DND-41 (cell line): ENCODE measurements around the gene NRP1.

Source experiments
- EZH2 ChIP-seq: IDR thresholded peaks from 3 replicates; pipeline ENCODE4 v1.6.1; 2012; ENCODE audit warnings: borderline replicate concordance, low read depth, mild to moderate bottlenecking, moderate library complexity, low read length, inconsistent platforms; ENCODE audit not compliant: severe bottlenecking
- TF ChIP-seq, protein P1 (sequence below): IDR thresholded peaks from 2 replicates; pipeline ENCODE4 v1.5.1; 2012; ENCODE audit warnings: borderline replicate concordance, low read length, moderate library complexity, mild to moderate bottlenecking; ENCODE audit not compliant: poor library complexity, severe bottlenecking; ENCODE audit errors: extremely low read depth

DNA sequence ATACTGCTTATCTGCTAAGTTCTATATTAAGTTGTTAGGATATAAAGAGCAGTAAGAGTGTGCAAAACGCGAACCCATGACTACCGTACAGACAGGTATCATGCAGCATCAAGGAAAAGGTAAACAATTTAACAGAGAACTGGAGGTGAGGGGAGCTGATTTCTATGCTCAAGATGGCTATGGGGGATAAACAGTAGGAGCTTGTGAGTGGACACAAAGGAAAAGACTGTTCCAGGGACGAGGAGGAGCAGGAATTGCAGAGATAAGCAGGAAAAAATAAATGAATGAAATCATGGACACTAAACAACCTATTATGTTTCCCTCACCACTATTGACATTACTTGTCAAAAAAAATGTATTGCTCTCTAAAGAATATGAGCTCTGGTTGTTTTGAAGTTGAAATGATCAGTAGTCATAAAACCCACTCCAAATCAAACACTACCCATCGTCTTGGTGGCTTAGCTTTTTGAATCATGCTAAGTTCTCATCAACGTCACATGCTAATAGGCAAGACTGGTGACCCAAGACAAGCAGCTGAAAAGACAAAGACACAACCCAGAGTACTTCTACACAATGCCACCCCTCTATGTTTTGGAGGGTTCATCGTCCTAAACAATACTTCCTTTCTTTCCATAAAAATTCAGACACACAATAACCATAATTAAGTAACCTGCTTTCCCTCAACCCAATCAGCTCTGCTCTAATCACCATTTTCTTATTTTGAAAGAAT lies 102.7 kb downstream of the NRP1 start:
- TF ChIP-seq, protein P1, sequence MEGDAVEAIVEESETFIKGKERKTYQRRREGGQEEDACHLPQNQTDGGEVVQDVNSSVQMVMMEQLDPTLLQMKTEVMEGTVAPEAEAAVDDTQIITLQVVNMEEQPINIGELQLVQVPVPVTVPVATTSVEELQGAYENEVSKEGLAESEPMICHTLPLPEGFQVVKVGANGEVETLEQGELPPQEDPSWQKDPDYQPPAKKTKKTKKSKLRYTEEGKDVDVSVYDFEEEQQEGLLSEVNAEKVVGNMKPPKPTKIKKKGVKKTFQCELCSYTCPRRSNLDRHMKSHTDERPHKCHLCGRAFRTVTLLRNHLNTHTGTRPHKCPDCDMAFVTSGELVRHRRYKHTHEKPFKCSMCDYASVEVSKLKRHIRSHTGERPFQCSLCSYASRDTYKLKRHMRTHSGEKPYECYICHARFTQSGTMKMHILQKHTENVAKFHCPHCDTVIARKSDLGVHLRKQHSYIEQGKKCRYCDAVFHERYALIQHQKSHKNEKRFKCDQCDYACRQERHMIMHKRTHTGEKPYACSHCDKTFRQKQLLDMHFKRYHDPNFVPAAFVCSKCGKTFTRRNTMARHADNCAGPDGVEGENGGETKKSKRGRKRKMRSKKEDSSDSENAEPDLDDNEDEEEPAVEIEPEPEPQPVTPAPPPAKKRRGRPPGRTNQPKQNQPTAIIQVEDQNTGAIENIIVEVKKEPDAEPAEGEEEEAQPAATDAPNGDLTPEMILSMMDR = no peak
- TF ChIP-seq EZH2 = no peak
